Neural progenitor cell (in vitro differentiated cells): Measurements from ENCODE around the gene APOBEC3C.

Experiments used
- EZH2 ChIP-seq: fragments of 200-600 bp; sonication (generic); IDR thresholded peaks from 2 replicates; pipeline ENCODE4 v1.6.1; 2017; ENCODE audit warnings: antibody characterized with exemption, mild to moderate bottlenecking, moderate library complexity
- EZH2phosphoT487 ChIP-seq: fragments of 200-600 bp; sonication (generic); IDR thresholded peaks from 2 replicates; pipeline ENCODE4 v1.6.1; 2017; ENCODE audit warnings: antibody characterized with exemption
- TF ChIP-seq, protein P1 (sequence below): fragments of 200-600 bp; sonication (generic); IDR thresholded peaks from 2 replicates; pipeline ENCODE4 v1.5.1; 2017; ENCODE audit warnings: antibody characterized with exemption, mild to moderate bottlenecking

- no peak for TF ChIP-seq EZH2
- TF ChIP-seq, protein P1, sequence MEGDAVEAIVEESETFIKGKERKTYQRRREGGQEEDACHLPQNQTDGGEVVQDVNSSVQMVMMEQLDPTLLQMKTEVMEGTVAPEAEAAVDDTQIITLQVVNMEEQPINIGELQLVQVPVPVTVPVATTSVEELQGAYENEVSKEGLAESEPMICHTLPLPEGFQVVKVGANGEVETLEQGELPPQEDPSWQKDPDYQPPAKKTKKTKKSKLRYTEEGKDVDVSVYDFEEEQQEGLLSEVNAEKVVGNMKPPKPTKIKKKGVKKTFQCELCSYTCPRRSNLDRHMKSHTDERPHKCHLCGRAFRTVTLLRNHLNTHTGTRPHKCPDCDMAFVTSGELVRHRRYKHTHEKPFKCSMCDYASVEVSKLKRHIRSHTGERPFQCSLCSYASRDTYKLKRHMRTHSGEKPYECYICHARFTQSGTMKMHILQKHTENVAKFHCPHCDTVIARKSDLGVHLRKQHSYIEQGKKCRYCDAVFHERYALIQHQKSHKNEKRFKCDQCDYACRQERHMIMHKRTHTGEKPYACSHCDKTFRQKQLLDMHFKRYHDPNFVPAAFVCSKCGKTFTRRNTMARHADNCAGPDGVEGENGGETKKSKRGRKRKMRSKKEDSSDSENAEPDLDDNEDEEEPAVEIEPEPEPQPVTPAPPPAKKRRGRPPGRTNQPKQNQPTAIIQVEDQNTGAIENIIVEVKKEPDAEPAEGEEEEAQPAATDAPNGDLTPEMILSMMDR: peak; percentile 84
- no peak for TF ChIP-seq EZH2phosphoT487
Observed at GRCh38 chr22:38973289-38974169, 40.5 kb upstream of the APOBEC3C start.
